Heart left ventricle (tissue), 16 donors: ENCODE measurements around the gene FIP1L1. TPM values are rescaled to one million over a fixed set of nuclear protein-coding genes. Genes with fewer than 3 reads are reported as not detected.

ENCODE experiments used
- ATAC-seq, 4 donors: fragments of 200-7000 bp; cut with Tn5 transposase; one replicate each; pipeline ENCODE4 v1.9.1; 2020 to 2022; ENCODE audit warnings: moderate library complexity in 4 of 4, mild to moderate bottlenecking in 3 of 4, moderate number of reproducible peaks in 1 of 4
- DNase-seq, 5 donors: peaks; one replicate each; pipeline ENCODE4 v3.0.0-alpha.2; 2020
- H3K27ac ChIP-seq, 12 donors: fragments of 200-600 bp; sonication (generic) in 4 of 12; one replicate each; pipeline versions ENCODE4 v1.5.0 to v1.8.0; 2016 to 2022; ENCODE audit warnings: mild to moderate bottlenecking in 2 of 12
- H3K27me3 ChIP-seq, 9 donors: fragments of 200-600 bp; sonication (generic) in 2 of 9; one replicate each; pipeline versions ENCODE4 v1.5.1 to v1.8.0; 2016 to 2022; ENCODE audit warnings: mild to moderate bottlenecking in 3 of 9
- H3K36me3 ChIP-seq, 9 donors: fragments of 200-600 bp; sonication (generic) in 2 of 9; one replicate each; pipeline versions ENCODE4 v1.5.0 to v1.8.0; 2018 to 2022; ENCODE audit warnings: mild to moderate bottlenecking in 2 of 9
- H3K4me1 ChIP-seq, 12 donors: fragments of 200-600 bp; sonication (generic) in 4 of 12; one replicate each; pipeline versions ENCODE4 v1.5.0 to v1.8.0; 2016 to 2022; ENCODE audit warnings: mild to moderate bottlenecking in 3 of 12
- H3K4me3 ChIP-seq, 12 donors: fragments of 200-600 bp; sonication (generic) in 4 of 12; one replicate each; pipeline versions ENCODE4 v1.5.0 to v1.8.0; 2017 to 2022; ENCODE audit warnings: mild to moderate bottlenecking in 9 of 12, moderate library complexity in 4 of 12
- H3K9me3 ChIP-seq, 12 donors: fragments of 200-600 bp; sonication (generic) in 4 of 12; one replicate each; pipeline versions ENCODE4 v1.5.0 to v1.8.0; 2016 to 2022; ENCODE audit warnings: mild to moderate bottlenecking in 1 of 12
- CTCF ChIP-seq, 12 donors: fragments of 200-600 bp; sonication (generic) in 4 of 12; IDR thresholded peaks; one replicate each; pipeline versions ENCODE4 v1.5.0 to v1.8.0; 2018 to 2022; ENCODE audit warnings: antibody characterized with exemption in 12 of 12, mild to moderate bottlenecking in 5 of 12
- POLR2A ChIP-seq, 2 donors: fragments of 450-650 bp; IDR thresholded peaks; one replicate each; pipeline ENCODE4 v1.6.1; 2017; ENCODE audit warnings: antibody characterized with exemption in 2 of 2, mild to moderate bottlenecking in 2 of 2, moderate library complexity in 2 of 2
- WGBS, 4 donors: extraction: QIAGEN DNeasy Blood & Tissue Kit in 2 of 4; methylation state at CpG; one replicate each; pipeline versions ENCODE4 v1.1.5 to v1.1.7; 2013 to 2018; 5-methylcytosine and 5-hydroxymethylcytosine counted together
- intact Hi-C, 10 donors: fragments of 100-400 bp; cut with DNase I; formaldehyde crosslinking; loops; one replicate each; pipeline versions ENCODE4 v1.11.1 to v1.14.2; 2022
- polyA plus RNA-seq, 2 donors: library from polyadenylated mRNA; stranded (reverse); fragments of 200-250 nt; gene quantifications; one replicate each; pipeline ENCODE4 v1.2.3, GENCODE V29; 2013
- total RNA-seq, 9 donors: library from RNA; depleted of rRNA in 2 of 9; stranded (reverse); fragments of >200 nt in 2 of 9; fragmentation: NEBNext Ultra II Directional in 3 of 9; extraction: Animal tissue kit (Norgen Biotek cat#: 25700) in 3 of 9; gene quantifications; one replicate each; pipeline versions ENCODE4 v1.1.0 to v1.2.4, GENCODE V29; 2016 to 2023
- donor health status: ischemic (EF 13 %, LVEDD 7.1; RV severe dilation, severe dysfunction).
- donor health status: healthy with polysubstance abuse.
- donor health status: DM: no; HTN: yes; CAD: no.
- donor health status: DM: no; HTN: no; CAD: no.
- donor health status: ischemic (EF 25% LVEDD 6.9; RV normal size, moderate dysfunction).
- donor health status: ischemic (EF 25% LVEDD 5.7; RV mildly dilated, moderate dysfunction).
- donor health status: healthy.
- donor health status: DM: yes; HTN: yes; CAD: no.
- donor health status: ischemic (EF 35%, LVEDD 5.7; RV mildly dilated, moderate dysfunction).
- donor health status: nonischemic (EF 11% LVEDD 7.7; RV severe dilation, severe dysfunction).
- donor health status: DM: yes; HTN: yes; CAD: no.
- donor health status: PGD.
- donor health status: ischemic (EF 29% LVEDD 5.4; RV normal size, mild dysfunction).
- donor health status: nonischemic (EF 23%, LVEDD 6.1; RV moderate dilation, normal function).

FIP1L1 gene
- total and polyA plus RNA-seq, 11 donors = 23.5 to 46.2 (median 32.8) TPM

GRCh38 chr4:53422367-53422766 is 44.9 kb downstream of the FIP1L1 start:
- 95 to 99% (median 97%) methylated on average over 1 of the region's 1 CpG for WGBS, 4 donors
- ATAC-seq (no peak), DNase-seq (no peak)
- intact Hi-C loops = no loop called here
- no peak overlapping the region for H3K27ac ChIP-seq
- no peak overlapping the region for H3K4me3 ChIP-seq
- no peak for TF ChIP-seq POLR2A (IDR thresholded peaks at IDR 0.05)
- TF ChIP-seq CTCF (IDR thresholded peaks at IDR 0.05) = no peak
- peaks cover 0 to 9% (median 3%) of the 10 kb centered on the region in 12 donors for H3K4me1 ChIP-seq
- H3K36me3 ChIP-seq = peaks cover 0 to 32% (median 13%) of the 10 kb centered on the region in 9 donors
- no peaks in the 10 kb centered on the region for H3K9me3 ChIP-seq
- no peaks in the 10 kb centered on the region for H3K27me3 ChIP-seq

GRCh38 chr4:53424280-53424679 is 46.8 kb downstream of the FIP1L1 start:
- H3K9me3 ChIP-seq = no peaks in the 10 kb centered on the region
- H3K4me3 ChIP-seq = no peak overlapping the region
- peaks cover 0 to 9% (median 3%) of the 10 kb centered on the region in 12 donors for H3K4me1 ChIP-seq
- TF ChIP-seq POLR2A (IDR thresholded peaks at IDR 0.05) (no peak), CTCF (IDR thresholded peaks at IDR 0.05) (no peak)
- H3K27ac ChIP-seq = no peak overlapping the region
- intact Hi-C loops = no loop called here
- H3K27me3 ChIP-seq = no peaks in the 10 kb centered on the region
- ATAC-seq = no peak
- H3K36me3 ChIP-seq = peaks cover 0 to 45% (median 32%) of the 10 kb centered on the region in 9 donors
- no peak for DNase-seq

- Histone ChIP-seq H3K27me3 (no peaks in the 10 kb centered on the region), H3K4me3 (no peak overlapping the region), H3K27ac (no peak overlapping the region), H3K4me1 (peaks cover 0 to 9% (median 3%) of the 10 kb centered on the region in 12 donors), H3K9me3 (no peaks in the 10 kb centered on the region), H3K36me3 (peaks cover 0 to 69% (median 53%) of the 10 kb centered on the region in 9 donors)
- ATAC-seq (no peak), DNase-seq (no peak)
- TF ChIP-seq CTCF (IDR thresholded peaks at IDR 0.05) = no peak
- TF ChIP-seq POLR2A (IDR thresholded peaks at IDR 0.05) = no peak
- intact Hi-C loops = no loop called here
Measured at GRCh38 chr4:53427366-53427765, 49.9 kb downstream of the FIP1L1 start.

DNA sequence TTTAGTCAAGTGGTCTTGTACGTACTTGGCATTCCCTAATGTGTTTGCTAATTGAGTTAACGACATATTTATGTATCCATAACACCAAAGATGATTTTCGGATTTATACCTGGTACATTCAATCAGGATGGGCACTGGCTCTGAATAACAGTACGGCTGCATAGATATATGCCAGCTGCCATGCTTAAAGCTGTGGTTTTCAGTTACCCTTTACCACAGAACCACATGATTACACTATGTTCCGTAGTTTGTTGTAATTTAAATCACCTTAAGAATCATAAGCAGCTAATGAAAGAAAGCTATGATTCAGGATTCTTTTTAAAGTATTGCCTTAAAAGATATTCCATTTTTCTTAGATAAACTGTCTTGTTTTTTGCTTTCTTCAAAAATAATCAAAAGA is 53.6 kb downstream of the FIP1L1 start:
- Histone ChIP-seq H3K9me3 (no peaks in the 10 kb centered on the region), H3K27ac (no peak overlapping the region), H3K4me1 (peaks cover 0 to 3% (median 0%) of the 10 kb centered on the region in 12 donors), H3K4me3 (no peak overlapping the region), H3K36me3 (peaks cover 0 to 95% (median 80%) of the 10 kb centered on the region in 9 donors), H3K27me3 (no peaks in the 10 kb centered on the region)
- TF ChIP-seq POLR2A (IDR thresholded peaks at IDR 0.05) (no peak), CTCF (IDR thresholded peaks at IDR 0.05) (no peak)
- 90 to 94% (median 94%) methylated on average over 5 of the region's 5 CpGs for WGBS, 4 donors
- intact Hi-C loops = no loop called here
- DNase-seq (no peak), ATAC-seq (no peak)
